Testis (tissue), 2 donors: ENCODE results near the gene P2RX1.

ENCODE experiments used
- CTCF ChIP-seq, 3 experiments: fragments of 450-650 bp in 2 of 3; fragments of 200-600 bp in 1 of 3; sonication (generic) in 1 of 3; IDR thresholded peaks; one replicate each; pipeline ENCODE4 v1.5.1; 2016 to 2019; ENCODE audit warnings: antibody characterized with exemption in 3 of 3, mild to moderate bottlenecking in 2 of 3, moderate library complexity in 1 of 3
- POLR2A ChIP-seq: fragments of 450-650 bp; IDR thresholded peaks from one replicate; pipeline ENCODE4 v1.6.1; 2017; ENCODE audit warnings: antibody characterized with exemption, mild to moderate bottlenecking, moderate library complexity

DNA sequence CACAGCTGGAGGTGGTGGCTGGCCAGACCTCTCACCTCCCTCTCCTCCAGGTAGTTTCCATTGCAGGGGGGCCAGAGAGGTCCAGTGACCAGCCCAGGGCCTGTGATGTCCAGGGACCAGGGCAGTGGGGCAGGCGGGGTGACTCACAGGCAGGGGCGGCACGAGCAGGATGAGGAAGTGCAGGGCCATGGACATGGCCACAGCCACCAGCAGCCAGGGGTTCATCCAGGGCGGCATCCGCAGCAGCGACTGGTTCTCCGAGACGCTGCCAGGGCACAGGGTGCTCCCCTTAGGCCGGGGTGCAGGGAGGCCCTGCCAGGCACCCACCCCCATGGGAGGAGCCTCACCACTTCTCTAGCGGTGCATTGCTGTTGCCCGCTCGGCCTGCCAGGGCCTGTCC is 12.9 kb upstream of the P2RX1 start:
- TF ChIP-seq POLR2A (no peak), CTCF (IDR thresholded peaks at IDR 0.05) (no peak)
